GM12875 (cell line): ENCODE data around the gene ADRA2C.

Experiments used
- H3K4me3 ChIP-seq: one replicate; pipeline ENCODE4 v1.5.1; 2011; ENCODE audit warnings: low read depth, low read length, control low read depth
- TF ChIP-seq, protein P1 (sequence below): IDR thresholded peaks from 2 replicates; pipeline ENCODE4 v1.5.1; 2011; ENCODE audit warnings: low read depth, mild to moderate bottlenecking, control low read depth, inconsistent platforms, low read length, moderate library complexity, borderline replicate concordance; ENCODE audit not compliant: insufficient read depth

ADRA2C gene

DNA sequence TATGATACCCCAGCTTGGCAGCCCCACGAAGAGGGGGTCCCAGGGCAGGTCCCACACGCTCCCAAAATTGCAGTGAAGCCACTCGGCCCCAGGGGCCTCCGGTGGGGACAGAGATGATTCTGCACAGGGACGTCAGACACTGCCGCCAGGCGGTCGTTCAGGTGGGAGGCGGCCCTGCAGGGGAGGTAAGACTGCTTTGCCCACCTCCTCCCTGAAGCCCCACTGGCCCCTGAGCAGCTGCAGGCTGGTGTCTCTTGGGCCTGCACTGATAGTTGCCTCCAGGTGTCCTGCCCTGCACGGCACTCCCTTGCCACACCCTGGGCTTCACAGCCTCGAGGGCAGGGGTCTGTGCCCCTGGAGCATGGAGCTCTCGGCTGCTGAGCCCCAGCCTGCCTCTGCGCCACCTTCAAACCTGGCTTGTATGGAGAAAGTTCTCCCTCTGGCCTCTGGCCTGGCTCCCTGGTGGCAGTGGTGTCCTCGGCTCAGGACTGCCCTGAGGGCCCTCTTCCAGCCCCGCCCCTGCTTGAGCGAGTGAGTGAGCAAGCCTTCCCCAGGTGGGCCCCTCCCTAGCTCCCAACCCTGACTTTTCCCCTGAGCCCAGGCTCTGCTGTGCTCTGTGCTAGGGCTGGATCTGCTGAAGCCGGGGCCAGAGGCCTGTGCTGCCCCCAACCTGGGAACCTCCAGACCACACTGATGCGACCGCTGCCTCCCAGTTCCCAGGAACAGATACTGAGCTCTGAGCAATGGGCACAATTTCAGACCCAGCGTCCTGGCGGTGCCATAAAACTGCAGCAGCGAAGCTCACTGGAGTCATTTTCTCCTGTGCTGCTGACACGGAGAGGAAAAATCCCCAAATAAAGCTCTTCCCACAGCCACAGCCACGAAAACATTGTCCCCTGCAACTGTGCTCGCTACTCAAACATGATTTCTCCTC, 16.1 kb downstream of the ADRA2C start:
- no peak overlapping the region for H3K4me3 ChIP-seq
- TF ChIP-seq, protein P1, sequence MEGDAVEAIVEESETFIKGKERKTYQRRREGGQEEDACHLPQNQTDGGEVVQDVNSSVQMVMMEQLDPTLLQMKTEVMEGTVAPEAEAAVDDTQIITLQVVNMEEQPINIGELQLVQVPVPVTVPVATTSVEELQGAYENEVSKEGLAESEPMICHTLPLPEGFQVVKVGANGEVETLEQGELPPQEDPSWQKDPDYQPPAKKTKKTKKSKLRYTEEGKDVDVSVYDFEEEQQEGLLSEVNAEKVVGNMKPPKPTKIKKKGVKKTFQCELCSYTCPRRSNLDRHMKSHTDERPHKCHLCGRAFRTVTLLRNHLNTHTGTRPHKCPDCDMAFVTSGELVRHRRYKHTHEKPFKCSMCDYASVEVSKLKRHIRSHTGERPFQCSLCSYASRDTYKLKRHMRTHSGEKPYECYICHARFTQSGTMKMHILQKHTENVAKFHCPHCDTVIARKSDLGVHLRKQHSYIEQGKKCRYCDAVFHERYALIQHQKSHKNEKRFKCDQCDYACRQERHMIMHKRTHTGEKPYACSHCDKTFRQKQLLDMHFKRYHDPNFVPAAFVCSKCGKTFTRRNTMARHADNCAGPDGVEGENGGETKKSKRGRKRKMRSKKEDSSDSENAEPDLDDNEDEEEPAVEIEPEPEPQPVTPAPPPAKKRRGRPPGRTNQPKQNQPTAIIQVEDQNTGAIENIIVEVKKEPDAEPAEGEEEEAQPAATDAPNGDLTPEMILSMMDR, result no peak

DNA sequence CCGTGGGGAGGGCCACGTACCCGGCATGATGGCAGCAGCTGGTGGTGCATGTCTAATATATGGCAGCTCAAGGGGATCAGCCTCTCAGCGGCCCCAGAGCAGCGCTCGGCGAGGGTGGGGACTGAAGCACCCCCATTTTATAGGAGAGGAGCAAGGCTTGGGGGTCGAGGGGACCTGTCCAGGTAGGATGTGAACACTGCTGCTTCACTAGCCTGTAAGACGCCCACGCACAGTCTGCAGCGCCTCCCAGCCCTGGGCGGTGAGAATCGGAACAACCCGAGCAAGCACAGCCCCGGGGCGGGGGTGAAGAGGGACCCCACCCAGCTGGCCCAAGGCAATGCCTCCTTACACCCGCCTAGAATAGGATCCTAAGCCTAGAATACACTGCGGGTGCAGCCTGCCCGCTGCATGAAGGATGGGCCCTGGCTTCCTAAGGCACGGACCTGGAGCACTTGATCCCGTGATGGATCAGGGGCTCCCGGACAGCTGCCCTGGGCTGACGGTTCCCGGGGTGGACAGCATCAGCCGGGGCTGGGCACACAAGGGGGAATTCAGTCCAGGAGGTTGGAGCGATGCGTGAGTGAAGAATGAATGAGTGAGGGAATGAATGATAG, 17.6 kb downstream of the ADRA2C start:
- TF ChIP-seq, protein P1, result no peak
- no peak overlapping the region for H3K4me3 ChIP-seq

DNA sequence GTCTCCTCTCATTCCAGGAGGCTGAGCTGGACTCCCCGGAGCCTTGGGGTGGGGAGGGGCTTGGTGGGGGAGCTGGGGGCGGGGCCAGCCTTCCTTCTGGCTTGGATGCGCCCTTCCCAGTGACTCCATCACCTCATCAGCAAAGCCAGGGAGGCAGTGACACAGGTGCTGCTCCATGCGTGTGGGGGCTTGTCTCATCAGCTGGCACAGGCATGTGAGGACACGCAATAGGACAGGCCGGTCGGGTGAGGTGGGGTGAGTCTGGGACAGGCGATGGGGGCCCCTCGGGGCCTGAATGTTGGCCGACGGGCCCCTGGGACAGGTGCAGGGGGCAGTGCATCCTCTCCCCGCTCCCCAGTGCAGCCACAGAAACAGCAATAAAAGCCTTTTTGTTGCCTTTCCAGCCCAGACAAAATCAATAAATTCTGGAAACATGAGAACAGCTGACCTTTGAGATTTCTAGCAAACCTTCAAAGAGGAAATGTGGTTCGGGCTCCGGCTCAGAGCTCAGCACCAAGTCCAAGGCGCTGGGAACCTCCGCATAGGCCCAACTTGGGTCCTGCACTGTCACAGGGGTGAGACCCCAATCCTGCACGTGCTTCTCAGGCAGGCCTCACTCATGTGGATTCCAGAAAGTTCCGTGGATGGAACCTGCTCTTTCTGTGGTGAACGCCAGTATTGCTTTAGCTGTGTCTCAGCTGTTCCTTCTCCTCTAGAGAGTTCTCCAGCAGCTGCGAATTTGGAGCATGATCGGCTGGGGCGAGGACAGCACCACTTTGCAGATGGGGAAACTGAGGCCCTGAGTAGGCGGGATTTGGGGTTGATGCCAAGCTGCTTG, 18.5 kb downstream of the ADRA2C start:
- H3K4me3 ChIP-seq, result no peak overlapping the region
- TF ChIP-seq, protein P1, result no peak

DNA sequence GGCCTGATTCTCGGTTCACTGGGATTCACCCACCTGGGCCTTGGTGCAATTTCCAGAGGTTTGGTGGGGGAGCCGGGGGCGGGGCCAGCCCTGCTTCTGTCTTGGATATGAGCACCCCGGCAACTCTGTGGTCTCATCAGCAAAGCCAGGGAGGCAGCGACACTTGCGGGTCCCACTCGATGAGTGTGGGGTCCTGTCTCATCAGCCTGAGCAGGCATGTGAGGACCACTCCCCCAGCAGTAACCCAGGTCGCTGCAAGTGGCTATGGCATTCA, 19.0 kb downstream of the ADRA2C start:
- TF ChIP-seq, protein P1, result no peak
- H3K4me3 ChIP-seq, result no peak overlapping the region

DNA sequence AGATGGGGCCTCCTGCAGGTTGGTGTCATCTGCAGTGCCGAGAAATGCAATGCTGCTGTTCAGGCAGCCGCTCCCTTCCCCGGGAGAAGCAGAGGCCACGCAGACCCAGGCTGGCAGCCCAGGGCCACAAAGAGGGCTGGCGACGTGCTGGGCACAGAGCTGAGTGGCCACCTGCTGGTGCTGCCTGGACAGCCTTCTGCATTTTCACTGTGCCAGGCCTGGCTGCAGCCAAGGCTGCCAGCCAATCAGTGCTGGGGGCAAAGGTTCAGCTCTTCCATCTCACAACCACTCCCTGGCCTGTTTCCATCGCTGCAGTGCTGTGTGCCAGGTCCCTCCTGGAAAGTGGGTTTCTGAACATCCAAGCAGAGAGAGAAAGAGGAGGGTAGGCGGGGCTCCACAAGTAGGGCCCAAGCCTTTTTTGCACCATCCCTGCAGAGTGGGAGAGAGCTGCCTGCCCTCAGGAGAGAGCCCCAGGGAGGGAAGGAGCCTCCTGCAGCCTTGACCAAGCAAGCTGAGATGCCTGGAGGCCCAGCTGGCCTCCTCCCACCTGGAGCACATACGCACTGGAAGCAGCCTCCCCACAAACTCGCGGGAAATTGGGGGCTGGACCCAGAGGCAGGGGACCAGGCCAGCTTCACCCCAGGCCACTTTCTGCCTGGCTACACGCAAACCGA, 20.1 kb downstream of the ADRA2C start:
- TF ChIP-seq, protein P1, result no peak
- H3K4me3 ChIP-seq, result no peak overlapping the region

DNA sequence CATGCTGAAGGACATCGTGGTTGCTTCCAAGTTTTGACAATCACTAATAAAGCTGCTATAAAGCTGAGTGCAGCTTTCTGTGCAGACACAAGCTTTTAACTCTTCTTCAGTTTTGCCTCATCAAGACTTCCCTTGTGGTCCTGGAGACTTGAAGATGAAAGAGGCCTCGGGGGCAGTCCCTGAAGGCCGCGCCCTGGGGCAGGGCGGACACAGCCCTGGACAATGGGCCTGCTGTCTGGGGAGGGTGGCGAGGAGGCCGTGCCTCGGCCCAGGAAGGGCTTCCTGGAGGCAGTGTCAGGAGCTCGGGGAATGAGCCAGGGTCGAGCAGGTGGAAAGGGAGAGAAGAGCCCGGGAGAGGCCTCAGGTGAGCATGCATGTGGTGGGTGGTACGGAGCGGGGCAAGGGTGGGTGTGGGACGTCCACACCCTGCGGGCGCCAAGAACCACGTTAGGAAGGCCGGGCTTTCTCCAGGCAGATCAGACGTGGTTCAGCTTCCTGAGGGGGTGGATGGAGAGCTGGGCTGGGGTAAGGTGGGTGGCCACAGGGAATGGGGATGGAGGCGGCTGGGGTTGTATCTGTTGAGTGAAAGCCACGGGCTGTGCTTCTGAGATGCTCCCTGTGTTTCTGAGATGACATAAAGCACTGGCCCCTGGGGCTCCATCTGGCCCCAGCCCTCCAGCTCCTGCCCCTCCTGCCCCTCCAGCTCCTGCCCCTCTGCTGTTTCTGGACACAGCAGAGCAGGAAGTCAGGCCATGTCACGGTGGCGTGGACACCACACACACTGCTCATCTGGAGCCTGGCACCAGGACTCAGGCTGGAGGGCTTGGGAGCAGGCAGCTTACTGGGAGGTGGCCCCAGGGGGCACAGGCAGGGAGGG, 21.5 kb downstream of the ADRA2C start:
- TF ChIP-seq, protein P1, result no peak
- no peak overlapping the region for H3K4me3 ChIP-seq
